ENCODE measurements around the gene LRRC42.

LRRC42 gene

DNA sequence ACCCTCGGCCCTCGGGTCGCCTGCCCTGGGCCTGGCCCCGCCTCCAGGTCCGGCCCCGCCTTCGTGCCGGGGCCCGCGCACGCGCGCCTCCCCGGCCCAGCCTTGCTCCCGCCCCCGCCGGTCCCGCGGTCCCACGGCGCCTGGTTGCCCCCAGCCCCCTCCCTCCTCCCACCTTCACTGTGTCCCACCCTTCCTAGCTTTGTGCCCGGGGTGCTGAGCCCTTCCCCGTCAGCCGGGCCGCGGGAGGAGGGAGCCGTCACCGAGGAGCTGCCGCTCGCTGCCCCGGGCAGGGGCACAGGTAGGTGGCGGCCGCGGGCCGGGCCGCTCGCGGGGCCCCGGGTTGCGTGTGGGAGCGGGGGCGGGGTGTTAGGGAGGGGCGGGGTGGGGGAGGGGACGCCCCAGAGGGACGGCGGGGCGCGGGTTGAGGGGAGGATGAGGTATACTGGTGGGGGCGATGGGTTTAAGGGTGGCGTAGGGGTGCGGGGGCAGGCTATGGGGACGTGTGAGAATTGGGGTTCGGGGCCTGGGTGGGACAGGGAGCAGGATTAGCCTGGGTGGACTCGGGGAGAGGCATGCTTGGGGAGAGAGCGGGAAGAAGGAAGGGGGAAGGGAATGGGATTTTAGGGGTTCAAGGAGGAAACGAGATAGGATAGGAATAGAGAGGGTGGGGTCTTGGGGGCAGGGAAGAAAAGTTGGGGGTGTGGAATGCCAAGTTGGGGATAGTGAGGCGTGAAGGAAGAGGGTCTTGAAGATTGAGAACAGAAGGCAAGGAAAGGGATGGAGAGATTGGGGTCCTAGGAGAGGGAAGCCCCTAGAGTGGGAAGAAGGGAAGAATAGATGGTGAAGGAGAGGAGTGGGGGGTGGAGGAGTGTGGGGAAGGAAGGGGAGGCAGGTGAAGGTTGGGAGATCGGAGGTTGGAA lies at the start of gene LRRC42:
Gene LRRC42, plus strand, starts transcription at position 99 of the 920 bp plus-strand sequence. CDS start 5,650 bp downstream, outside the sequence.
- DNase-seq: peak; percentile 53 to 60

- DNase-seq: no peak
These were observed 49.4 kb upstream of the LRRC42 start for GRCh38 chr1:53896635-53897229.

DNA sequence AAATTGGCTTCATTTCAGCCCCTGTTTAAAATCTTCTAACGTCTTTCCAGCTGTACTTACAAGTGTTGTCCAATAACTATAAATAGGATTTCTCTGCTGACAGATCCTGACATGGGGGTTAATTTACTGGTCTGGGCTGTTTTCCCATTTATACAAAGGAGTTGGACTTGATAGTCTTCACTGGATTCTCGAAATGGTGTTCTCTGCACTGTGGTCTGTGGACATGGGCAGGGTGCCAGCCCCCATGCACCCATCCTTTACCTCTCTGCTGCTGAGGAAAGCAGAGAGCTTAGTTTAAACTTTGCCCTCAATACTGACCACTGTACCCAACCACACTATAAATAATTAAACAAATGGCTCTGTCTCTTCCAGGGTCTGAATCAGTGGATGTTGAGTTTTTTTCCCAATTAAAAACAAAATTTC lies 46.9 kb upstream of the LRRC42 start:
- no peak for DNase-seq

DNA sequence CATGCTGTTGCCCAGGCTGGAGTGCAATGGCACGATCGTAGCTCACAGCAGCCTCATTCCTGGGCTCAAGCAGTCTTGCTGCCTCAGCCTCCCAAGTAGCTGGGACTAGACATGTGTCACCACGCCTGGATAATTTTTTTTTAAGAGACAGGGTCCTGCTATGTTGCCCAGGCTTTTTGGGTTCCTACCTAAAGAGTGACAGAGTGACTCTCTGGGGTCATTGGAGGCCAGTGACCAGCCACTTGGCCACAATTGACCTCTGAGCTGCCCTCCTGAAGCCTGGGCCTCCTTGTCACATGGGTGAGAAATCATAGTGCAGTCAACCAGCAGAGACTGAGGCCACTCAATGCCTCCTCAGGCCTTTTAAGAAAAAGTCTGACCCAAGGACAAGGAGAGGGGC lies 46.4 kb upstream of the LRRC42 start:
- DNase-seq: no peak

- DNase-seq: no peak
These were observed 43.7 kb upstream of the LRRC42 start for GRCh38 chr1:53902235-53903138.

- DNase-seq: no peak
These were observed 40.6 kb upstream of the LRRC42 start for GRCh38 chr1:53905509-53905908.

DNA sequence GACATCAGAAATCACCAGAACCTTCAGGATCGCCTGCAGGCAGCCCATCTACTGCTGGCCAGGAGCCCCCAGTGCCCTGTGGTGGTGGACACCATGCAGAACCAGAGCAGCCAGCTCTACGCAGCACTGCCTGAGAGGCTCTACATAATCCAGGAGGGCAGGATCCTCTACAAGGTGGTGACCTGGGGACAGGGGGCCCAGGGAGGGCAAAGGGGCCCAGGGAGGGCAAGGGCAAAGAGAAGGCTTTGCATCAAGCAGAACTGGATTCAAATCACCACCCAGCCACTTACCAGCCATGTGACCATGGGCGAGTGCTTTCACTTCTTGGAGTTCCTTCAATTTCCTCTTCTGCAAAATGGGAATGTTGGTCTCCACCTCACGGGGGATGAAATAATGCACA lies 40.0 kb upstream of the LRRC42 start:
- DNase-seq: no peak

GRCh38 chr1:53909946-53910345 lies 36.2 kb upstream of the LRRC42 start:
- DNase-seq: no peak

- DNase-seq: no peak
These were observed 34.7 kb upstream of the LRRC42 start for GRCh38 chr1:53911442-53911841.

DNA sequence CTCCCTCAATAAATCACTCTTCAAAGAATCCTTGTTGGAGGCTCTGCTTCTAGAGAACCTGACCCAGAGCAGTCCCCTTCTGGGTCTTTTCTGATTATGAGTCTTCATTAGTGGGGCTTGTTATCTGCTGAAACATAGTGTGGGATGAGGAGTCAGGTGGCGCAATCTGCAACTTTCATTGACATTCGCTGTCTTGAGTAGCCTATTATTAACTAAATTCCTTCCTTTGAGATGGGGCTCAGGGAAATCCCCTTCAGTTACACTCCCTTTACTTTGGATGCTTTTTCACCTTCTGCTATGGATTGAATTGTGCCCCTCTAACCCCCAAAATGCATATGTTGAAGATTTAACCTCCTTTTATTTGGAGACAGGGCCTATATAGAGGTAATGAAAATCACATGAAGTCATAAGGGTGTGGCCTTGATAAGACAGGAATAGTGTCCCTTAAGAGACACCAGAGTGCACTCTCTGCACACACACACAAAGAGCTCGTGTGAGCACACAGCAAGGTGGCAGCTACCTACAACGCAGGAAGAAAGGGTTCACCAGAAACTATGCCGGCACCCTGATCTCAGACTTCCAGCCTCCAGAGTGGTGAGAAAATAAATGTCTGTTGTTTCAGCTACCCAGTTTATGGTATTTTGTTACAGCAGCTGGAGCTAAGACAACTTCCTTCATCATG lies 32.7 kb upstream of the LRRC42 start:
- no peak for DNase-seq

DNA sequence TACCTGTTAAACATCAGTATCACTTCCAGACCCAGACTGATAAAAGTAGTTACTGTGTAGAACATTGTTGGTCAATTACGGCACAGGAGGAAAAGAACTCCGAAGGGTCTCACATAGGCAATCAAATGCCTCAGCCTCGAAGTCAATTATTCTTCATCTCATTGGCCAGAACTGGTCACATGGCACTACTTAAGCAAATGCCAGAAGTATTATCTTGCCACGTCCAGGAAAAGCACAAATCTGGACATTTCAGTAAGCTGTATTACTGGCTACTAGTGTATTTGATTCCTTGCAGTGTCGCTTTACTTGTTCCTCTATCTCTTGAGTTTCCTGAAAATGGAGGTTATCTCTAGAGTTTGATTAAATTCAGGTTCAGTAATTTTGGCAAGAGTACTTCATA lies 27.8 kb upstream of the LRRC42 start:
- DNase-seq: no peak

GRCh38 chr1:53919675-53920066 lies 26.5 kb upstream of the LRRC42 start:
- peak in 1 of 2 experiments; percentile 4 for DNase-seq

- DNase-seq: no peak
These were observed 18.7 kb upstream of the LRRC42 start for GRCh38 chr1:53927376-53927881.

DNA sequence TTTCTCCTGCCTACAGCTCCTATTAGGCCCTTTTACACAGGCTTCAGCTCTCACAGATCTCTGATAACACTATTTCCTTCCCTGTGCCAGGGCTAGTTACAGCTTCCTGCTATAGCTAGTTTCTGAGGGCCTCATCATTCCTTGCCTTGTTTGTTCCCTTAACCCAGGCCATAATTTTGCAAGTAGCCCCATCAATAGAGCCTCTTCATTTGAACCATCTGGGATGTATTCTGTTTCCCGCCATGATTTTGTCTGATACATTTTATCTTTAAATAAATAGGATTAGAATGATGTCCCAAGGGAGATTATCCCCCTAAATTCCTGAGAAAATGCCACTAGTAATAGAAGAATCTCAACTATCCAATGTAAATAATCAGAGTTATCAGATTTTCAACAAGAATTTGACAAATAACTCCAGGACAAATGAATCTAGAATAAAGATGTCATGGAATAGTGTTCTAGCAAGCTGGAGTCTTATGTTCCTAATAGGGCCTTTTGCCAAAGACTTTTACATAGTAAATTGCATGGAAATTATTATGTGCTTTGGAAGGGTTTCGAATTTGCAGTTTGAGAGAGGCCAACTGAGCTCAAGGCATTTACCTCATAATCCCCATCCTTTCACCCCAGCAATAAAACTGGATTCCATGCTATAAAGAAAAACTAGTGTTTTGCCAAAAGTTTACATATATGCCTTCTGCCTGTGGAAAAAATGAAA lies 16.7 kb upstream of the LRRC42 start:
- no peak for DNase-seq

DNA sequence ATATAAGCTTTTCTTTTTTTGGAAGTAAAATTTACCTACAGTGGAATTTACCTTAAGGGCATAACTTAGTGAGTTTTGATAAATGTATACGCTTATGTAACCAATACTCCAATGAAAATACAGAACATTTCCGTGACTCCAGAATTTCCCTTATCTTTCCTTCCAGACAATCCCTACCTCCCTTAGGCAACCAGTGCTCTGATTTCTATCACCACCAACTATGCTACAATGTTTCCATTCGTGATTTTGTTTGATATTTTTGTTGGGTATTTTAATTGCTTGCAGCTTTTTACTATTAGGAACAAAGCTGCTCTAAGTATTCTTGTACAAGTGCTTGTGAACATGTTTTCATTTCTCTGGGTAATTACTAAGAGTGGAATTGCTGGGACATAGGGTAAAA lies 15.2 kb upstream of the LRRC42 start:
- DNase-seq: no peak

DNA sequence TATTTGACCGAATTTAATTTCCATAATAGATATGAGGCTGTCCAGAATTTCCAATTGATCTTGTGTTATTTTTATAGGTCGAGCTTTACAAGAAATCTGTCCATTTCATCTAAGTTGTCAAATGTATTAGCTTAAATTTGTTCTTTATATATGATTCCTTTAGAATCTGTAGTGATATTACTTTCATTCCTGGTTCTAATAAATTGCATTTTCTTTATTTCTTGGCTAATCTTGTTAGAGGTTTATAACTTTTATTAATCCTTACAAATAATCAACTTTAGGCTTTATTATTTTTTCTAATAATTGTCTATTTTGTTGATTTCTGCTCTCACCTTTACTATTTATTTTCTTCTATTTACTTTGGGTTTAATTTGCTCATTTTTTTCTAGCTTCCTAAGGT lies 14.6 kb upstream of the LRRC42 start:
- no peak for DNase-seq

DNA sequence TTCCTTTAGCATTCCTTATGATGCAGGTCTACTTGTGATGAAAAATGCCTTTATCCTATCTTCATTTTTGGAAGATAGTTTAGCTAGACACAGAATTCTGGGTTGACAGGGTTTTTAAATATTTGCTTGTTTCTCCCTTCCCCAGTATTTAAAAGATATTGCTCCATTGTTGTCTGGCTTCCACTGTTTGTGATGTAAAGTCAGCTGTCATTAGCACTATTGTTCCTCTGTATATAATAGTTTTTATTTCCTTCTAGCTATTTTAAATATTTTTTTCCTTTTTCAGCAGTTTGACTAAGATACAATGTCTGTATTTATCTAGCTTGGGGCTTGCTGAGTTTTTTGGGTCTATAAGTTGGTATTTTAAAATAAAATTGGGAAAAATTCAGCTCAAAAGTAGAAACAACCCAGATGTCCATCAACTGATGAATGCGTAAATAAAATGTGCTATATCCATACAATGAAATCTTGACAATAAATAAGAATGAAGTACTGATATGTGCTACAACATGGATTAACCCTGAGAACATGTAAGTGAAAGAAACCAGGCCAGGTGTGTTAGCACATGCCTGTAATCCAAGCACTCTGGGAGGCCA lies 11.9 kb upstream of the LRRC42 start:
- no peak for DNase-seq

DNA sequence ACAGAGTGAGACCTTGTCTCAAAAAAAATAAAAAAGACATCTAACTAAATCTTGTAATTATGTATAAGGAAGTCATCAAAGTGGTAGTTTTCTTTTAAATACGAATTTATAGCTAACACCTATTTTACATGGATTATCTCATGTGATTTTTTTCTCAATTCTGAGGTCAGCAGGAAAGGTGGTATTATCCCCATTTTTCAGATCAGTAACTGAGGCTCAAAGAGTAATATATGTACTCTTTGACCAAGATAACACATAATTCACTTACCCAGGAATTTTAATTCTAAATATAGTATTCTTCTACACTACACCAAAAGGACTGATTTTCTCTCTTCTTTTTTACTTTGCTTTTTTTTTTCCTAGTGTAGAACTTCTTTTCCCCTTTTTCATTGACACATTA lies 9.7 kb upstream of the LRRC42 start:
- no peak for DNase-seq

- no peak for DNase-seq
These were observed 7.9 kb upstream of the LRRC42 start for GRCh38 chr1:53938136-53938830.

GRCh38 chr1:53942127-53942957 lies 3.8 kb upstream of the LRRC42 start:
- DNase-seq: no peak
